Measurements from ENCODE around the gene TERT.

Gene TERT

GRCh38 chr5:1256776-1257175 is 38.1 kb downstream of the TERT start:
- DNase-seq = no peak
- no peak overlapping the region for H3K4me3 ChIP-seq (ENCODE audit: low read depth, low read length)
- no peak overlapping the region for H3K27ac ChIP-seq
- H3K36me3 ChIP-seq = no peaks in the 10 kb centered on the region
- H3K9me3 ChIP-seq (ENCODE audit: severe bottlenecking) = peaks cover 14% of the 10 kb centered on the region
- TF ChIP-seq CTCF (IDR thresholded peaks at IDR 0.05; ENCODE audit: low read depth, low read length) = no peak
- no peaks in the 10 kb centered on the region for H3K27me3 ChIP-seq (ENCODE audit: insufficient read depth, low read depth, severe bottlenecking)

GRCh38 chr5:1255081-1255561 is 39.7 kb downstream of the TERT start:
- DNase-seq = no peak
- no peak overlapping the region for H3K27ac ChIP-seq
- TF ChIP-seq CTCF (IDR thresholded peaks at IDR 0.05; ENCODE audit: low read depth, low read length) = no peak
- peaks cover 2% of the 10 kb centered on the region for H3K9me3 ChIP-seq (ENCODE audit: severe bottlenecking)
- H3K36me3 ChIP-seq = no peaks in the 10 kb centered on the region
- no peaks in the 10 kb centered on the region for H3K27me3 ChIP-seq (ENCODE audit: insufficient read depth, low read depth, severe bottlenecking)
- H3K4me3 ChIP-seq (ENCODE audit: low read depth, low read length) = no peak overlapping the region

- Histone ChIP-seq H3K27me3 (ENCODE audit: insufficient read depth, low read depth, severe bottlenecking) (no peaks in the 10 kb centered on the region), H3K9me3 (ENCODE audit: severe bottlenecking) (no peaks in the 10 kb centered on the region), H3K27ac (no peak overlapping the region), H3K36me3 (no peaks in the 10 kb centered on the region), H3K4me3 (ENCODE audit: low read depth, low read length) (no peak overlapping the region)
- no peak for DNase-seq
- TF ChIP-seq CTCF (IDR thresholded peaks at IDR 0.05; ENCODE audit: low read depth, low read length) = no peak
These were observed 40.7 kb downstream of the TERT start for GRCh38 chr5:1254196-1254595.

- H3K27ac ChIP-seq = no peak overlapping the region
- H3K4me3 ChIP-seq (ENCODE audit: low read depth, low read length) = no peak overlapping the region
- TF ChIP-seq CTCF (IDR thresholded peaks at IDR 0.05; ENCODE audit: low read depth, low read length) = no peak
- no peaks in the 10 kb centered on the region for H3K9me3 ChIP-seq (ENCODE audit: severe bottlenecking)
- no peaks in the 10 kb centered on the region for H3K36me3 ChIP-seq
- DNase-seq = no peak
- H3K27me3 ChIP-seq (ENCODE audit: insufficient read depth, low read depth, severe bottlenecking) = no peaks in the 10 kb centered on the region
These were observed 41.3 kb downstream of the TERT start for GRCh38 chr5:1253456-1254105.

- Histone ChIP-seq H3K27me3 (ENCODE audit: insufficient read depth, low read depth, severe bottlenecking) (no peaks in the 10 kb centered on the region), H3K36me3 (no peaks in the 10 kb centered on the region), H3K9me3 (ENCODE audit: severe bottlenecking) (no peaks in the 10 kb centered on the region), H3K27ac (peak overlapping the region; percentile 21; the same call in 1 of the 2 replicates), H3K4me3 (ENCODE audit: low read depth, low read length) (no peak overlapping the region)
- TF ChIP-seq CTCF (IDR thresholded peaks at IDR 0.05; ENCODE audit: low read depth, low read length) = no peak
- DNase-seq = no peak
These were observed 42.2 kb downstream of the TERT start for GRCh38 chr5:1252681-1253080.
